HL-60 (cell line): ENCODE data around the gene DEUP1.
"Not testable (repeated sequence)": the region's sequence is repeated elsewhere in the genome, so short reads cannot be mapped to it uniquely, and the experiment has no call there.

Source experiments
- DNase-seq, 2 experiments: peaks; one replicate each; pipeline ENCODE4 v3.0.0-alpha.2; 2010 to 2020; ENCODE audit warnings: low read depth in 1 of 2, low spot score in 1 of 2
- H3K27ac ChIP-seq: fragments of 250-450 bp; sonication (Bioruptor Pico); replicated peaks from 2 replicates; pipeline ENCODE4 v1.5.1; 2020; ENCODE audit warnings: mild to moderate bottlenecking, moderate library complexity
- H3K27me3 ChIP-seq: fragments of 250-450 bp; sonication (Bioruptor Pico); 2 replicates; pipeline ENCODE4 v1.5.1; 2021; ENCODE audit warnings: mild to moderate bottlenecking, moderate library complexity; ENCODE audit not compliant: insufficient read depth, poor library complexity, severe bottlenecking
- H3K4me3 ChIP-seq: replicated peaks from 2 replicates; pipeline ENCODE4 v1.5.1; 2011; ENCODE audit warnings: mild to moderate bottlenecking, control low read depth, low read length; ENCODE audit not compliant: insufficient read depth
- GABPA ChIP-seq: IDR thresholded peaks from 2 replicates; pipeline ENCODE4 v1.6.1; 2012; ENCODE audit warnings: low read depth
- POLR2AphosphoS5 ChIP-seq: IDR thresholded peaks from 2 replicates; pipeline ENCODE4 v1.6.1; 2012; ENCODE audit warnings: low read depth
- SPI1 ChIP-seq: IDR thresholded peaks from 2 replicates; pipeline ENCODE4 v1.6.1; 2012; ENCODE audit warnings: low read depth, mild to moderate bottlenecking, borderline replicate concordance
- TF ChIP-seq, protein P1 (sequence below): IDR thresholded peaks from one replicate; pipeline ENCODE4 v1.5.1; 2011; ENCODE audit warnings: low read length, control low read depth, inconsistent platforms; ENCODE audit not compliant: insufficient read depth
- TF ChIP-seq, protein P2 (sequence below): IDR thresholded peaks from 2 replicates; pipeline ENCODE4 v1.6.1; 2012; ENCODE audit warnings: low read depth; ENCODE audit not compliant: insufficient replicate concordance

DEUP1 gene

DNA sequence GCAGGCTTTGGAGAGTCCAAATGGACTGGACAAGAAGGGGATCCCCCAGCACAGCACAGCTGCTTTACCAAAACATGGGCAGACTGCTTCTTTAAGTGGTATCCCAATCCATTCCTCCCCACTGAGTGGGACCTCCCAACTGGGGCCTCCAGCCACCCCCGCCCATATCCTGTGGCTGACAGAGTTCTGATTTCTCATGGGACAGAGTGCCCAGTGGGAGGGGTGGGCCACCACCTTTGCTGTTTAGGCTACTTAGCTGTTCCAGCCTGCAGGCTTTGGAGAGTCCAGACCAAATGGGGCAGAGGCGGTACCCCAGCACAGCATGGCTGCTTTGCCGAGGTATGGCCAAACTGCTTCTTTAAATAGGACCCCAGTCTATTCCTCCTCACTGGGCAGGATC is 26.9 kb upstream of the DEUP1 start:
- TF ChIP-seq, protein P1, sequence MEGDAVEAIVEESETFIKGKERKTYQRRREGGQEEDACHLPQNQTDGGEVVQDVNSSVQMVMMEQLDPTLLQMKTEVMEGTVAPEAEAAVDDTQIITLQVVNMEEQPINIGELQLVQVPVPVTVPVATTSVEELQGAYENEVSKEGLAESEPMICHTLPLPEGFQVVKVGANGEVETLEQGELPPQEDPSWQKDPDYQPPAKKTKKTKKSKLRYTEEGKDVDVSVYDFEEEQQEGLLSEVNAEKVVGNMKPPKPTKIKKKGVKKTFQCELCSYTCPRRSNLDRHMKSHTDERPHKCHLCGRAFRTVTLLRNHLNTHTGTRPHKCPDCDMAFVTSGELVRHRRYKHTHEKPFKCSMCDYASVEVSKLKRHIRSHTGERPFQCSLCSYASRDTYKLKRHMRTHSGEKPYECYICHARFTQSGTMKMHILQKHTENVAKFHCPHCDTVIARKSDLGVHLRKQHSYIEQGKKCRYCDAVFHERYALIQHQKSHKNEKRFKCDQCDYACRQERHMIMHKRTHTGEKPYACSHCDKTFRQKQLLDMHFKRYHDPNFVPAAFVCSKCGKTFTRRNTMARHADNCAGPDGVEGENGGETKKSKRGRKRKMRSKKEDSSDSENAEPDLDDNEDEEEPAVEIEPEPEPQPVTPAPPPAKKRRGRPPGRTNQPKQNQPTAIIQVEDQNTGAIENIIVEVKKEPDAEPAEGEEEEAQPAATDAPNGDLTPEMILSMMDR = no peak
- TF ChIP-seq SPI1 (no peak), POLR2AphosphoS5 (no peak), GABPA (no peak)
- TF ChIP-seq, protein P2, sequence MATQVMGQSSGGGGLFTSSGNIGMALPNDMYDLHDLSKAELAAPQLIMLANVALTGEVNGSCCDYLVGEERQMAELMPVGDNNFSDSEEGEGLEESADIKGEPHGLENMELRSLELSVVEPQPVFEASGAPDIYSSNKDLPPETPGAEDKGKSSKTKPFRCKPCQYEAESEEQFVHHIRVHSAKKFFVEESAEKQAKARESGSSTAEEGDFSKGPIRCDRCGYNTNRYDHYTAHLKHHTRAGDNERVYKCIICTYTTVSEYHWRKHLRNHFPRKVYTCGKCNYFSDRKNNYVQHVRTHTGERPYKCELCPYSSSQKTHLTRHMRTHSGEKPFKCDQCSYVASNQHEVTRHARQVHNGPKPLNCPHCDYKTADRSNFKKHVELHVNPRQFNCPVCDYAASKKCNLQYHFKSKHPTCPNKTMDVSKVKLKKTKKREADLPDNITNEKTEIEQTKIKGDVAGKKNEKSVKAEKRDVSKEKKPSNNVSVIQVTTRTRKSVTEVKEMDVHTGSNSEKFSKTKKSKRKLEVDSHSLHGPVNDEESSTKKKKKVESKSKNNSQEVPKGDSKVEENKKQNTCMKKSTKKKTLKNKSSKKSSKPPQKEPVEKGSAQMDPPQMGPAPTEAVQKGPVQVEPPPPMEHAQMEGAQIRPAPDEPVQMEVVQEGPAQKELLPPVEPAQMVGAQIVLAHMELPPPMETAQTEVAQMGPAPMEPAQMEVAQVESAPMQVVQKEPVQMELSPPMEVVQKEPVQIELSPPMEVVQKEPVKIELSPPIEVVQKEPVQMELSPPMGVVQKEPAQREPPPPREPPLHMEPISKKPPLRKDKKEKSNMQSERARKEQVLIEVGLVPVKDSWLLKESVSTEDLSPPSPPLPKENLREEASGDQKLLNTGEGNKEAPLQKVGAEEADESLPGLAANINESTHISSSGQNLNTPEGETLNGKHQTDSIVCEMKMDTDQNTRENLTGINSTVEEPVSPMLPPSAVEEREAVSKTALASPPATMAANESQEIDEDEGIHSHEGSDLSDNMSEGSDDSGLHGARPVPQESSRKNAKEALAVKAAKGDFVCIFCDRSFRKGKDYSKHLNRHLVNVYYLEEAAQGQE = no peak
- Histone ChIP-seq H3K27me3 (peaks cover 4% of the 10 kb centered on the region), H3K4me3 (no peak overlapping the region), H3K27ac (no peak overlapping the region)
- DNase-seq = no peak

DNA sequence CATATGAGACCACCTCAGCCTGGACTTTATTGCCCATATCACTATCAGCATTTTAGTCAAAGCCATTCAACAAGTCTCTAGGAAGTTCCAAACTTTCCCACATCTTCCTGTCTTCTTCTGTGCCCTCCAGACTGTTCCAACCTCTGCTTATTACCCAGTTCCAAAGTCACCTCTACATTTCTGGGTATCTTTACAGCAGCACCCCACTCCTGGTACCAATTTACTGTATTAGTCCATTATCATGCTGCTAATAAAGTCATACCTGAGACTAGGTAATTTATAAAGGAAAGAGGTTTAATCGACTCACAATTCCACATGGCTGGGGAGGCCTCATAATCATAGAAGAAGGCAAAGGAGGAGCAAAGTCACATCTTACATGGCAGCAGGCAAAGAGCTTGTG is 16.1 kb upstream of the DEUP1 start:
- not testable (repeated sequence) for DNase-seq, H3K27ac ChIP-seq, H3K27me3 ChIP-seq, H3K4me3 ChIP-seq

DNA sequence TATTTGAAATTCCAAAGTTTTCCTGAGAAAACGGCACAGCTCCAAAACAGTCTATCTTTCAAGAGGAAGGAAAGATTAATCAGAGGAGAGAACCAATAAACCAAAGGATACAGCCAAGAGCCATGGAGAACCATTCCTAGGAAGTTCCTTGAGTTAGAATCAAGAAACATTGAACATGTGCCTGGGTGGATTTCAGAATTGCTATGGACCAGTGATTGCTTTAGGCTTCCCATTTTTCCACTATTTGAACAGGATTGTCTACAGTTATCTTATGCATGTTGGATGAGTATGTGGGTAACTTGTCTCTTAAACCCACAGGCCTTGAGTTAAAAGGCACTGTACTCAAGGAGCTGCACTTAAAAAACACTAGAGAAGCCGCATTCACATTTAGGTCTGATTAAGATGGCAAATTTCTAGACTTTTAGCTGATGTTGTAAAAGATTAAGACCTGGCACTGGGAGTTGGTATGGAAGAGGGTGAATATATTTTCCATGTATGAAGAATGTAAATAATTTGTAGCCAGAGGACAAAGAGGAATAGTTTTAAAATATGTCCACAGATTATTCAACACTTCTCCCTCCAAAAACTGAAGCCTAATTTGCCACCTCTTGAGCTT is 11.2 kb upstream of the DEUP1 start:
- DNase-seq = no peak
- Histone ChIP-seq H3K27me3 (no peaks in the 10 kb centered on the region), H3K4me3 (no peak overlapping the region), H3K27ac (no peak overlapping the region)
- TF ChIP-seq, protein P2 = no peak
- TF ChIP-seq GABPA (no peak), SPI1 (no peak), POLR2AphosphoS5 (no peak)
- TF ChIP-seq, protein P1 = no peak

DNA sequence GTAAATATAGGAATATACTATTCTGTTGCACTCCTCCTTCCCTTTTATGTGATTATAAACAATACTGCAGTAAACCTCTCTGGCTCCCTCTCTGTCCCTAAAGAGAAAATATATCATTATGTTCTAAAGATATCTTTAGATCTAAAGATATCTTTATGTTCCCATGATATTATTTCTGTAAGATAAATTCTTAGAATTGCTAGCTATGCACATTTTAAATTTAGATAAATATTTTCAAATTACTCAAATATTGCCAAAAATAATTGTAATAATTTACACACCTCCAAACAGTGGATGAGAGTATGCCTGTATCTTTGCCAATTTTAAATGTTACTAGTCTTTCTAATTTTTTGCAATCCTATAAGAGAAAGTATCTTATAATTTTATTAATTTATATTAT is 10.3 kb upstream of the DEUP1 start:
- no peak for TF ChIP-seq SPI1
- no peak for TF ChIP-seq GABPA
- TF ChIP-seq, protein P2 = no peak
- TF ChIP-seq, protein P1 = no peak
- no peak for TF ChIP-seq POLR2AphosphoS5
- DNase-seq = no peak
- Histone ChIP-seq H3K27ac (no peak overlapping the region), H3K27me3 (no peaks in the 10 kb centered on the region), H3K4me3 (no peak overlapping the region)
